Sigmoid colon (tissue), 4 donors: ENCODE measurements around the gene OSGEPL1.
"Not testable (repeated sequence)": the region's sequence is repeated elsewhere in the genome, so short reads cannot be mapped to it uniquely, and the experiment has no call there.

Experiments
- CTCF ChIP-seq, 4 experiments: fragments of 450-650 bp in 3 of 4; fragments of 200-600 bp in 1 of 4; IDR thresholded peaks; one replicate each; pipeline ENCODE4 v1.5.1; 2016 to 2019; ENCODE audit warnings: antibody characterized with exemption in 4 of 4, mild to moderate bottlenecking in 3 of 4, moderate library complexity in 2 of 4
- EP300 ChIP-seq, 4 donors: sonication (generic); formaldehyde crosslinking; IDR thresholded peaks; one replicate each; pipeline ENCODE4 v1.6.1; 2017; ENCODE audit warnings: antibody characterized with exemption in 4 of 4
- POLR2A ChIP-seq, 2 donors: fragments of 450-650 bp; IDR thresholded peaks; one replicate each; pipeline ENCODE4 v1.6.1; 2016; ENCODE audit warnings: antibody characterized with exemption in 2 of 2, mild to moderate bottlenecking in 2 of 2, moderate library complexity in 2 of 2
- POLR2AphosphoS5 ChIP-seq, 4 donors: sonication (generic); formaldehyde crosslinking; IDR thresholded peaks; one replicate each; pipeline ENCODE4 v1.6.1; 2017; ENCODE audit warnings: antibody characterized with exemption in 4 of 4

- not testable (repeated sequence) for TF ChIP-seq CTCF, POLR2A, POLR2AphosphoS5, EP300 (IDR thresholded peaks at IDR 0.05)
Observed at GRCh38 chr2:189717593-189717992, 45.0 kb downstream of the OSGEPL1 start.
